CD14-positive monocyte (primary cell): ENCODE measurements around the gene ITPRIPL2. TPM values are rescaled to one million over a fixed set of nuclear protein-coding genes. Genes with fewer than 3 reads are reported as not detected.

Experiments used
- DNase-seq, 3 donors: peaks; one replicate each; pipeline ENCODE4 v3.0.0-alpha.2; 2011 to 2022
- H2AFZ ChIP-seq: 2 replicates; pipeline ENCODE4 v1.6.0; 2012; ENCODE audit warnings: mild to moderate bottlenecking, low read depth, low read length, inconsistent platforms; ENCODE audit not compliant: insufficient read depth, poor library complexity, severe bottlenecking
- H3K27ac ChIP-seq, 2 donors: 1 replicate in 1 of 2; 2 replicates in 1 of 2; pipeline ENCODE4 v1.5.1; 2012 to 2013; ENCODE audit warnings: low read length in 2 of 2, control low read depth in 1 of 2, inconsistent platforms in 1 of 2, low read depth in 1 of 2, mild to moderate bottlenecking in 1 of 2
- H3K27me3 ChIP-seq, 2 donors: one replicate each; pipeline versions ENCODE4 v1.6.0 to v1.6.1; 2011 to 2013; ENCODE audit warnings: low read length in 2 of 2; ENCODE audit not compliant: control insufficient read depth in 2 of 2, insufficient read depth in 2 of 2
- H3K36me3 ChIP-seq, 2 donors: replicated peaks in 1 of 2; 1 replicate in 1 of 2; 2 replicates in 1 of 2; pipeline versions ENCODE4 v1.5.1 to v1.6.1; 2012 to 2013; ENCODE audit warnings: low read length in 2 of 2, control low read depth in 1 of 2, inconsistent platforms in 1 of 2, mild to moderate bottlenecking in 1 of 2; ENCODE audit not compliant: insufficient read depth in 2 of 2, control insufficient read depth in 1 of 2
- H3K4me1 ChIP-seq, 2 donors: 1 replicate in 1 of 2; 2 replicates in 1 of 2; pipeline versions ENCODE4 v1.5.1 to v1.6.1; 2012 to 2013; ENCODE audit warnings: low read length in 2 of 2, control low read depth in 1 of 2, inconsistent platforms in 1 of 2, mild to moderate bottlenecking in 1 of 2, moderate library complexity in 1 of 2; ENCODE audit not compliant: insufficient read depth in 2 of 2, control insufficient read depth in 1 of 2
- H3K4me2 ChIP-seq: replicated peaks from 2 replicates; pipeline ENCODE3; 2012; ENCODE audit warnings: low read length, moderate library complexity, mild to moderate bottlenecking; ENCODE audit not compliant: poor library complexity, severe bottlenecking; ENCODE audit errors: extremely low read depth
- H3K4me3 ChIP-seq, 3 experiments: fragments of 200-600 bp in 1 of 3; sonication (generic) in 1 of 3; replicated peaks in 1 of 3; 1 replicate in 2 of 3; 2 replicates in 1 of 3; pipeline ENCODE4 v1.5.1; 2011 to 2013; ENCODE audit warnings: low read length in 3 of 3, mild to moderate bottlenecking in 3 of 3, control low read depth in 2 of 3, low read depth in 2 of 3, inconsistent platforms in 1 of 3, moderate library complexity in 1 of 3
- H3K79me2 ChIP-seq: 2 replicates; pipeline ENCODE4 v1.6.0; 2012; ENCODE audit warnings: mild to moderate bottlenecking, control low read depth, inconsistent platforms, low read length, moderate library complexity; ENCODE audit not compliant: insufficient read depth
- H3K9ac ChIP-seq: 2 replicates; pipeline ENCODE4 v1.6.0; 2017; ENCODE audit warnings: low read length, mild to moderate bottlenecking; ENCODE audit not compliant: insufficient read depth, poor library complexity, severe bottlenecking
- H3K9me3 ChIP-seq, 2 donors: replicated peaks in 1 of 2; 1 replicate in 1 of 2; 2 replicates in 1 of 2; pipeline versions ENCODE4 v1.5.1 to v1.6.1; 2012 to 2013; ENCODE audit warnings: low read length in 2 of 2, control low read depth in 1 of 2; ENCODE audit not compliant: control insufficient read depth in 1 of 2, insufficient read depth in 1 of 2
- H4K20me1 ChIP-seq: 2 replicates; pipeline ENCODE4 v1.6.0; 2012; ENCODE audit warnings: mild to moderate bottlenecking, low read length, control low read depth, moderate library complexity; ENCODE audit not compliant: insufficient read depth
- H3K27ac Mint-ChIP-seq, 7 donors: one replicate each; pipeline ENCODE4 v1.8.0; 2020; ENCODE audit warnings: mild to moderate bottlenecking in 7 of 7, mixed read lengths in 7 of 7, moderate library complexity in 6 of 7, inconsistent platforms in 2 of 7
- H3K27me3 Mint-ChIP-seq, 3 donors: one replicate each; pipeline ENCODE4 v1.8.0; 2021 to 2022; ENCODE audit warnings: low read depth in 3 of 3, mild to moderate bottlenecking in 3 of 3, mixed read lengths in 3 of 3, moderate library complexity in 3 of 3, inconsistent platforms in 1 of 3
- H3K36me3 Mint-ChIP-seq, 2 donors: one replicate each; pipeline ENCODE4 v1.8.0; 2020; ENCODE audit warnings: mixed read lengths in 2 of 2, inconsistent platforms in 1 of 2, mild to moderate bottlenecking in 1 of 2
- H3K4me1 Mint-ChIP-seq: one replicate; pipeline ENCODE4 v1.8.0; 2020; ENCODE audit warnings: mild to moderate bottlenecking, mixed read lengths
- H3K4me3 Mint-ChIP-seq, 2 donors: one replicate each; pipeline ENCODE4 v1.8.0; 2020; ENCODE audit warnings: mild to moderate bottlenecking in 2 of 2, mixed read lengths in 2 of 2, moderate library complexity in 1 of 2
- H3K9me3 Mint-ChIP-seq, 7 donors: one replicate each; pipeline ENCODE4 v1.8.0; 2020 to 2022; ENCODE audit warnings: mixed read lengths in 7 of 7, mild to moderate bottlenecking in 6 of 7, moderate library complexity in 6 of 7, inconsistent platforms in 2 of 7
- CTCF ChIP-seq: fragments of 200-600 bp; IDR thresholded peaks from one replicate; pipeline ENCODE4 v1.8.0; 2022; ENCODE audit warnings: antibody characterized with exemption, mild to moderate bottlenecking
- WGBS: methylation state at CpG from one replicate; pipeline ENCODE4 v1.1.5; 2013; ENCODE audit warnings: missing lambda C conversion rate; ENCODE audit not compliant: insufficient coverage; 5-methylcytosine and 5-hydroxymethylcytosine counted together
- intact Hi-C, 2 donors: fragments of 100-400 bp; cut with micrococcal nuclease; formaldehyde crosslinking; loops; one replicate each; pipeline versions ENCODE4 v1.15.0 to v1.15.1; 2023
- polyA plus RNA-seq, 3 donors: library from polyadenylated mRNA; depleted of rRNA in 1 of 3; unstranded in 2 of 3; stranded (reverse) in 1 of 3; fragments of 300-500 nt in 2 of 3; fragments of >200 nt in 1 of 3; fragmentation: Illumina TruSeq in 2 of 3; gene quantifications; 1 replicate in 2 of 3; 2 replicates in 1 of 3; pipeline ENCODE4 v1.2.3, GENCODE V29; 2012 to 2021

Gene ITPRIPL2
- polyA plus RNA-seq, 3 donors: 7.9 to 9.0 (median 8.2) TPM

GRCh38 chr16:19077879-19078278 is 35.9 kb upstream of the ITPRIPL2 start:
- no peaks in the 10 kb centered on the region for H4K20me1 ChIP-seq
- no peak overlapping the region for H3K27ac ChIP-seq
- Mint-ChIP-seq H3K4me3 (no peak overlapping the region), H3K36me3 (peaks cover 54 to 72% of the 10 kb centered on the region in 2 donors), H3K27ac (no peak overlapping the region), H3K27me3 (no peaks in the 10 kb centered on the region), H3K4me1 (peaks cover 10% of the 10 kb centered on the region), H3K9me3 (peaks cover 0 to 5% (median 0%) of the 10 kb centered on the region in 7 donors)
- no peaks in the 10 kb centered on the region for H3K27me3 ChIP-seq
- H3K4me1 ChIP-seq: peaks cover 11 to 13% of the 10 kb centered on the region in 2 donors
- 83% methylated on average over 1 of the region's 6 CpGs for whole genome bisulfite sequencing
- H3K9me3 ChIP-seq: no peaks in the 10 kb centered on the region
- DNase-seq: no peak
- H2AFZ ChIP-seq: no peak overlapping the region
- H3K4me2 ChIP-seq: no peak overlapping the region
- peaks cover 39 to 71% of the 10 kb centered on the region in 2 donors for H3K36me3 ChIP-seq
- H3K9ac ChIP-seq: no peak overlapping the region
- TF ChIP-seq CTCF: no peak
- H3K4me3 ChIP-seq: no peak overlapping the region
- no peaks in the 10 kb centered on the region for H3K79me2 ChIP-seq
- intact Hi-C loops: loop anchor here in 1 of 2 donors (10.0 kb wide), 1 partner anchor 103 kb away; no protein-coding TSS in a partner anchor

GRCh38 chr16:19083670-19084069 is 30.1 kb upstream of the ITPRIPL2 start:
- no peak overlapping the region for H3K9ac ChIP-seq
- H3K36me3 ChIP-seq: peaks cover 9 to 30% of the 10 kb centered on the region in 2 donors
- no peaks in the 10 kb centered on the region for H3K79me2 ChIP-seq
- no peak overlapping the region for H3K4me3 ChIP-seq
- no peaks in the 10 kb centered on the region for H3K9me3 ChIP-seq
- H3K27ac ChIP-seq: no peak overlapping the region
- Mint-ChIP-seq H3K36me3 (peaks cover 23 to 25% of the 10 kb centered on the region in 2 donors), H3K27me3 (peaks cover 14 to 16% (median 16%) of the 10 kb centered on the region in 3 donors), H3K4me1 (peaks cover 13% of the 10 kb centered on the region), H3K9me3 (peaks cover 0 to 5% (median 0%) of the 10 kb centered on the region in 7 donors), H3K27ac (no peak overlapping the region), H3K4me3 (no peak overlapping the region)
- no CpG with 5 or more reads among the region's 1 CpG for WGBS
- peaks cover 14% of the 10 kb centered on the region in 2 donors for H3K4me1 ChIP-seq
- H2AFZ ChIP-seq: no peak overlapping the region
- no peak for TF ChIP-seq CTCF
- no peak for DNase-seq
- peaks cover 0 to 19% of the 10 kb centered on the region in 2 donors for H3K27me3 ChIP-seq
- no peaks in the 10 kb centered on the region for H4K20me1 ChIP-seq
- no peak overlapping the region for H3K4me2 ChIP-seq
- intact Hi-C loops: loop anchor here (5.0 to 10.0 kb wide), 2 partner anchors 419 to 801 kb away; partner anchors contain the start of gene GPRC5B (in 1 of the 2)
